SU-DHL-6 (cell line): ENCODE data around the gene TCTA.

Experiments used
- H2AFZ ChIP-seq: fragments of 200-600 bp; sonication (generic); 2 replicates; pipeline ENCODE4 v1.6.1; 2014; ENCODE audit warnings: low read depth, mild to moderate bottlenecking, moderate library complexity, mixed read lengths, antibody characterized with exemption, low read length; ENCODE audit not compliant: severe bottlenecking
- H3F3A ChIP-seq: fragments of 200-600 bp; shearing (Covaris generic); 2 replicates; pipeline ENCODE4 v1.6.0; 2016; ENCODE audit warnings: antibody characterized with exemption, mild to moderate bottlenecking; ENCODE audit not compliant: insufficient read depth
- H3K27ac ChIP-seq: fragments of 200-600 bp; sonication (generic); 2 replicates; pipeline ENCODE4 v1.5.1; 2016; ENCODE audit warnings: low read depth, mild to moderate bottlenecking, low read length, moderate library complexity, mixed read lengths
- H3K27me3 ChIP-seq: fragments of 200-600 bp; sonication (generic), shearing (Covaris generic); 2 replicates; pipeline ENCODE4 v1.6.0; 2014; ENCODE audit warnings: mild to moderate bottlenecking, low read length
- H3K36me3 ChIP-seq: fragments of 200-600 bp; sonication (generic); 2 replicates; pipeline ENCODE4 v1.6.1; 2014; ENCODE audit warnings: mild to moderate bottlenecking, low read length, mixed read lengths
- H3K4me2 ChIP-seq: fragments of 300-600, 200-600 bp; shearing (Covaris generic), sonication (generic); 2 replicates; pipeline ENCODE4 v1.6.0; 2014; ENCODE audit warnings: low read length, low read depth, mild to moderate bottlenecking; ENCODE audit not compliant: poor library complexity, severe bottlenecking
- H3K4me3 ChIP-seq: fragments of 200-600 bp; sonication (generic); 2 replicates; pipeline ENCODE4 v1.5.1; 2014; ENCODE audit warnings: antibody characterized with exemption, low read length, mild to moderate bottlenecking, mixed read lengths; ENCODE audit not compliant: insufficient read depth, poor library complexity, severe bottlenecking
- H3K79me2 ChIP-seq: fragments of 200-600 bp; sonication (generic); 2 replicates; pipeline ENCODE4 v1.6.1; 2014; ENCODE audit warnings: mild to moderate bottlenecking, low read length, moderate library complexity; ENCODE audit not compliant: insufficient read depth
- H3K9ac ChIP-seq: fragments of 200-600 bp; sonication (generic); 2 replicates; pipeline ENCODE4 v1.7.0; 2014; ENCODE audit warnings: mild to moderate bottlenecking, low read length
- H3K9me2 ChIP-seq: fragments of 200-600 bp; sonication (generic); replicated peaks from 2 replicates; pipeline ENCODE4 v1.6.1; 2014; ENCODE audit warnings: low read length; ENCODE audit not compliant: insufficient read depth
- H3K9me3 ChIP-seq: fragments of 200-600 bp; sonication (generic); 2 replicates; pipeline ENCODE4 v1.6.1; 2014; ENCODE audit warnings: low read length, mixed read lengths; ENCODE audit not compliant: insufficient read depth
- H4K20me1 ChIP-seq: fragments of 200-600 bp; sonication (generic); 2 replicates; pipeline ENCODE4 v1.6.1; 2014; ENCODE audit warnings: low read depth, mild to moderate bottlenecking, antibody characterized with exemption, low read length, moderate library complexity, mixed read lengths
- EZH2phosphoT487 ChIP-seq: fragments of 200-600 bp; sonication (generic), shearing (Covaris generic); conservative IDR thresholded peaks from 2 replicates; pipeline ENCODE4 v1.6.1; 2018; ENCODE audit warnings: mild to moderate bottlenecking, antibody characterized with exemption, low read length, moderate library complexity, mixed read lengths
- TF ChIP-seq, protein P1 (sequence below): fragments of 200-600 bp; sonication (generic); IDR thresholded peaks from one replicate; pipeline ENCODE4 v1.5.1; 2017; ENCODE audit warnings: antibody characterized with exemption, mild to moderate bottlenecking, low read length, moderate library complexity; ENCODE audit not compliant: insufficient read depth, poor library complexity, severe bottlenecking

TCTA gene

GRCh38 chr3:49412632-49413337 lies 562 bp downstream of the TCTA start:
- Histone ChIP-seq H3K4me2 (peak overlapping the region; percentile 77), H3K9me2 (no peaks in the 10 kb centered on the region), H3K27me3 (no peaks in the 10 kb centered on the region), H3K27ac (peak overlapping the region; percentile 64), H3K4me3 (peak overlapping the region; percentile 60), H3K9me3 (no peaks in the 10 kb centered on the region), H3F3A (peaks cover 11% of the 10 kb centered on the region), H4K20me1 (peaks cover 18% of the 10 kb centered on the region), H2AFZ (peak overlapping the region; percentile 52), H3K79me2 (peaks cover 55% of the 10 kb centered on the region), H3K9ac (peak overlapping the region; percentile 85), H3K36me3 (no peaks in the 10 kb centered on the region)
- TF ChIP-seq EZH2phosphoT487: no peak
- TF ChIP-seq, protein P1, sequence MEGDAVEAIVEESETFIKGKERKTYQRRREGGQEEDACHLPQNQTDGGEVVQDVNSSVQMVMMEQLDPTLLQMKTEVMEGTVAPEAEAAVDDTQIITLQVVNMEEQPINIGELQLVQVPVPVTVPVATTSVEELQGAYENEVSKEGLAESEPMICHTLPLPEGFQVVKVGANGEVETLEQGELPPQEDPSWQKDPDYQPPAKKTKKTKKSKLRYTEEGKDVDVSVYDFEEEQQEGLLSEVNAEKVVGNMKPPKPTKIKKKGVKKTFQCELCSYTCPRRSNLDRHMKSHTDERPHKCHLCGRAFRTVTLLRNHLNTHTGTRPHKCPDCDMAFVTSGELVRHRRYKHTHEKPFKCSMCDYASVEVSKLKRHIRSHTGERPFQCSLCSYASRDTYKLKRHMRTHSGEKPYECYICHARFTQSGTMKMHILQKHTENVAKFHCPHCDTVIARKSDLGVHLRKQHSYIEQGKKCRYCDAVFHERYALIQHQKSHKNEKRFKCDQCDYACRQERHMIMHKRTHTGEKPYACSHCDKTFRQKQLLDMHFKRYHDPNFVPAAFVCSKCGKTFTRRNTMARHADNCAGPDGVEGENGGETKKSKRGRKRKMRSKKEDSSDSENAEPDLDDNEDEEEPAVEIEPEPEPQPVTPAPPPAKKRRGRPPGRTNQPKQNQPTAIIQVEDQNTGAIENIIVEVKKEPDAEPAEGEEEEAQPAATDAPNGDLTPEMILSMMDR: no peak

DNA sequence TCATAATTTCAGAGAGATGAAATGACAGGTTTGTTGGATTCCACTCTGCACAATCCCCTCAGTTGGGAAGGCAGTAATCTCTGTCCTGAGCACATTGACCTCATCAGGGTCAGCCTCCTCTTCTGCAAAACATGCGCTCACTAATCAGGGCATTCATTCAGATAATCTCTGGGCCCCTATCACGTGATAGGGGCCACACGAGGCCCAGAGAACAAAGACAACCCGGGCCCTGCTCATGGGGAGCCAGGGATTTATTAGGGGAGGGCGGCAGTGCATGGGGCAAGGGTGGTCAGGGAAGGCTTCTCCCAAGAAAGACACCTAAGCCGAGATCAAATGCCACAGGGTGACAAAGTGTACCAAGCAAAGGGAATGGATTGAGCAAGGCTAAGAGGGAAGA lies 1.1 kb downstream of the TCTA start:
- no peaks in the 10 kb centered on the region for H3K9me3 ChIP-seq
- H3K79me2 ChIP-seq: peaks cover 50% of the 10 kb centered on the region
- no peaks in the 10 kb centered on the region for H3K27me3 ChIP-seq
- H3K4me2 ChIP-seq: peak overlapping the region; percentile 77
- peaks cover 11% of the 10 kb centered on the region for H3F3A ChIP-seq
- no peaks in the 10 kb centered on the region for H3K9me2 ChIP-seq
- peak overlapping the region; percentile 60 for H3K4me3 ChIP-seq
- peaks cover 18% of the 10 kb centered on the region for H4K20me1 ChIP-seq
- no peak overlapping the region for H2AFZ ChIP-seq
- TF ChIP-seq, protein P1: no peak
- no peak for TF ChIP-seq EZH2phosphoT487
- no peak overlapping the region for H3K27ac ChIP-seq
- no peaks in the 10 kb centered on the region for H3K36me3 ChIP-seq
- peak overlapping the region; percentile 85 for H3K9ac ChIP-seq

DNA sequence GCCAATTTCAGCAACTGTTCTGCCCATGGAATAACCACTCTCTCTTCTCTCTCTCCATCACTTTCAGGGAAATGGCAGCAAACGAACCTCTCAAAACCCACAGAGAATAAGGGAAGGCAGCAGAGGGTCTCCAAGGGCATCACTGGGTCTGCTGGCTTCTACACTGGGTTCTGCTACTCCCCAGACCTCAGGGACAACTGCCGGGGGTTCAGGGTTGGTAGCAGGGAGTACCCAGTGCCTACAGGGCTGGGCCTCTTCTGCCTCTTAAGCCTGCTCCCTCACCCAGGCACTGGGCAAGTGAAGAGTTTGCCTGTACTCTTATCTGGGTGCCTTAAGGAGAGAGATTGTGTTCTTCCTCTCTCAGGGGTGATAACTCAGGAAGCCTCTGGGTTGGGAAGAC lies 2.5 kb downstream of the TCTA start:
- H4K20me1 ChIP-seq: peaks cover 13% of the 10 kb centered on the region; the same call in 1 of the 2 replicates
- no peaks in the 10 kb centered on the region for H3K9me3 ChIP-seq
- H3K36me3 ChIP-seq: no peaks in the 10 kb centered on the region
- H3K4me2 ChIP-seq: no peak overlapping the region
- H3K9ac ChIP-seq: no peak overlapping the region
- peaks cover 6% of the 10 kb centered on the region for H3F3A ChIP-seq
- no peaks in the 10 kb centered on the region for H3K27me3 ChIP-seq
- H3K4me3 ChIP-seq: no peak overlapping the region
- peaks cover 35% of the 10 kb centered on the region for H3K79me2 ChIP-seq
- TF ChIP-seq, protein P1: no peak
- no peak for TF ChIP-seq EZH2phosphoT487
- no peak overlapping the region for H3K27ac ChIP-seq
- H3K9me2 ChIP-seq: no peaks in the 10 kb centered on the region
- H2AFZ ChIP-seq: no peak overlapping the region
